A549 (cell line): ENCODE data around the gene ERMARD. TPM values are rescaled to one million over a fixed set of nuclear protein-coding genes. Genes with fewer than 3 reads are reported as not detected.
A peak's percentile ranks its signal among the peaks of the same experiment; 100 is the strongest.

Experiments used
- ATAC-seq, 2 experiments: fragments of 200-7000 bp in 1 of 2; fragments of >200 bp in 1 of 2; cut with Nextera tagmentation in 1 of 2; cut with Tn5 transposase in 1 of 2; 3 replicates each; pipeline versions ENCODE4 v1.8.0 to v1.9.1; 2018 to 2020; ENCODE audit warnings: mild to moderate bottlenecking in 1 of 2, moderate library complexity in 1 of 2
- CTCF ChIA-PET: fragments of 300-600 bp; sonication (Branson Sonifier 250); formaldehyde crosslinking; extraction: SDS; loops from one replicate; lab custom pipeline; 2021; ENCODE audit warnings: antibody characterized with exemption, inconsistent platforms; lab: Yijun Ruan, JAX
- POLR2A ChIA-PET: fragments of 350-600 bp; formaldehyde crosslinking; extraction: SDS; loops from one replicate; lab custom pipeline; 2021; ENCODE audit warnings: antibody characterized with exemption, inconsistent platforms; lab: Yijun Ruan, JAX
- DNase-seq, 2 experiments: peaks; one replicate each; pipeline versions ENCODE4 v3.0.0 to v3.0.0-alpha.2; 2011 to 2016; ENCODE audit warnings: low read depth in 1 of 2, low spot score in 1 of 2
- FAIRE-seq: peaks from 2 replicates; lab custom pipeline; 2011; peaks lifted over from hg19 to GRCh38; lab: Jason Lieb, UNC
- H3K27ac ChIP-seq, 2 experiments: fragments of >200 bp; sonication (Bioruptor Twin); formaldehyde crosslinking; 3 replicates each; pipeline ENCODE4 v1.5.1; 2016 to 2017
- H3K4me1 ChIP-seq: fragments of >200 bp; sonication (Bioruptor Twin); formaldehyde crosslinking; 3 replicates; pipeline ENCODE4 v1.6.1; 2016
- H3K4me2 ChIP-seq: fragments of >200 bp; sonication (Bioruptor Twin); formaldehyde crosslinking; 3 replicates; pipeline ENCODE4 v1.6.1; 2016
- H3K4me3 ChIP-seq: fragments of >200 bp; sonication (Bioruptor Twin); formaldehyde crosslinking; 3 replicates; pipeline ENCODE4 v1.5.1; 2016
- H3K9me3 ChIP-seq: fragments of >200 bp; sonication (Bioruptor Twin); formaldehyde crosslinking; 3 replicates; pipeline ENCODE4 v1.6.1; 2016
- CEBPB ChIP-seq, 2 experiments: fragments of >200 bp in 1 of 2; sonication (Bioruptor Twin) in 1 of 2; formaldehyde crosslinking in 1 of 2; IDR thresholded peaks; 2 replicates each; pipeline ENCODE4 v1.6.1; 2012 to 2016
- CHD4 ChIP-seq: fragments of 200-600 bp; sonication (generic); IDR thresholded peaks from 2 replicates; pipeline ENCODE4 v1.6.1; 2016; ENCODE audit warnings: antibody characterized with exemption, mild to moderate bottlenecking, borderline replicate concordance
- E2F6 ChIP-seq: IDR thresholded peaks from 2 replicates; pipeline ENCODE4 v1.6.1; 2012; ENCODE audit warnings: low read depth, borderline replicate concordance
- EHMT2 ChIP-seq: fragments of 200-600 bp; sonication (generic); IDR thresholded peaks from 2 replicates; pipeline ENCODE4 v1.6.1; 2016; ENCODE audit warnings: antibody characterized with exemption, low read depth, mild to moderate bottlenecking, moderate library complexity
- FOSB ChIP-seq: fragments of 250-450 bp; sonication (Bioruptor Pico); IDR thresholded peaks from 2 replicates; pipeline ENCODE4 v1.5.0; 2020; ENCODE audit warnings: mild to moderate bottlenecking, moderate library complexity
- GATA3 ChIP-seq: IDR thresholded peaks from 2 replicates; pipeline ENCODE4 v1.6.1; 2012; ENCODE audit warnings: borderline replicate concordance
- HES2 ChIP-seq: fragments of >200 bp; sonication (Bioruptor Twin); formaldehyde crosslinking; IDR thresholded peaks from 2 replicates; pipeline ENCODE4 v1.6.1; 2016
- HOXB13 ChIP-seq: fragments of 250-450 bp; sonication (Bioruptor Pico); IDR thresholded peaks from 2 replicates; pipeline ENCODE4 v1.5.0; 2020; ENCODE audit warnings: low read depth, mild to moderate bottlenecking, moderate library complexity
- JUNB ChIP-seq: fragments of >200 bp; sonication (Bioruptor Twin); formaldehyde crosslinking; IDR thresholded peaks from 2 replicates; pipeline ENCODE4 v1.6.1; 2016
- MAFK ChIP-seq: fragments of 450-650 bp; IDR thresholded peaks from 2 replicates; pipeline ENCODE4 v1.6.1; 2014; ENCODE audit not compliant: partially characterized antibody
- RCOR1 ChIP-seq: fragments of 150-350 bp; IDR thresholded peaks from 2 replicates; pipeline ENCODE4 v1.6.1; 2014; ENCODE audit warnings: antibody characterized with exemption, low read length, low read depth
- REST ChIP-seq: fragments of 200-600 bp; sonication (generic); IDR thresholded peaks from 2 replicates; pipeline ENCODE4 v1.6.1; 2016; ENCODE audit warnings: antibody characterized with exemption, mild to moderate bottlenecking, moderate library complexity
- USF2 ChIP-seq: fragments of 450-650 bp; IDR thresholded peaks from 2 replicates; pipeline ENCODE4 v1.6.1; 2014; ENCODE audit warnings: antibody characterized with exemption
- WGBS: methylation state at CpG from one replicate; pipeline ENCODE4 v1.1.6; 2017; ENCODE audit errors: missing lambda C conversion rate; 5-methylcytosine and 5-hydroxymethylcytosine counted together
- polyA plus RNA-seq, 4 experiments: library from polyadenylated mRNA; depleted of rRNA in 3 of 4; stranded (reverse); fragments of >200 nt; fragmentation: RNase III in 1 of 4; extraction: RNeasy Plus Mini Kit Qiagen cat#74134 plus additional on column Dnase treatment in 1 of 4; gene quantifications; 2 replicates in 3 of 4; 3 replicates in 1 of 4; pipeline ENCODE4 v1.2.3, GENCODE V29; 2011 to 2017

ERMARD gene
- polyA plus RNA-seq, 2 of the 4 experiments (the other 2 are of a cell fraction): 8.5 to 22.5 TPM

- ChIA-PET POLR2A (no interaction called here), CTCF (interaction anchor here (3.4 kb wide), 1 partner anchor 735 kb away, joined by 9 read pairs; no protein-coding TSS in a partner anchor)
- FAIRE-seq: no peak
- no peak overlapping the region for H3K4me3 ChIP-seq
- no peaks in the 10 kb centered on the region for H3K9me3 ChIP-seq
- WGBS: 44% methylated on average over 2 of the region's 2 CpGs
- no peak for TF ChIP-seq CEBPB (IDR thresholded peaks at IDR 0.05)
- no peak for TF ChIP-seq USF2
- TF ChIP-seq E2F6: no peak
- TF ChIP-seq FOSB (CRISPR knock-in tag): no peak
- TF ChIP-seq HOXB13 (CRISPR knock-in tag): no peak
- TF ChIP-seq GATA3: no peak
- TF ChIP-seq HES2: no peak
- TF ChIP-seq JUNB: no peak
- TF ChIP-seq REST: no peak
- no peak for TF ChIP-seq RCOR1
- no peak overlapping the region for H3K27ac ChIP-seq
- ATAC-seq: no peak
- no peak overlapping the region for H3K4me2 ChIP-seq
- no peak for DNase-seq
- H3K4me1 ChIP-seq: peaks cover 14% of the 10 kb centered on the region
Measured at GRCh38 chr6:169795196-169795595, 43.8 kb downstream of the ERMARD start.

- ATAC-seq: no peak
- H3K9me3 ChIP-seq: no peaks in the 10 kb centered on the region
- H3K27ac ChIP-seq: peak overlapping the region; percentile 80 to 89
- ChIA-PET POLR2A (no interaction called here), CTCF (interaction anchor here (1.2 to 2.5 kb wide), 3 partner anchors 8 to 731 kb away, joined by 3 to 8 read pairs (median 3); no protein-coding TSS in a partner anchor)
- no peak overlapping the region for H3K4me3 ChIP-seq
- H3K4me2 ChIP-seq: peak overlapping the region; percentile 82; the same call in 2 of the 3 replicates
- WGBS: 94% methylated on average over 10 of the region's 10 CpGs
- peaks cover 32% of the 10 kb centered on the region for H3K4me1 ChIP-seq
- TF ChIP-seq EHMT2: no peak
- TF ChIP-seq, all 56 proteins: peak for 0
- DNase-seq (no peak), FAIRE-seq (no peak)
Measured at GRCh38 chr6:169798764-169799473, 47.5 kb downstream of the ERMARD start.

GRCh38 chr6:169799474-169799926, 48.1 kb downstream of the ERMARD start:
- FAIRE-seq: no peak
- Histone ChIP-seq H3K27ac (peak overlapping the region; percentile 80 to 89), H3K4me3 (no peak overlapping the region), H3K4me2 (peak overlapping the region; percentile 82), H3K4me1 (peaks cover 32% of the 10 kb centered on the region), H3K9me3 (no peaks in the 10 kb centered on the region)
- peak; percentile 92 for TF ChIP-seq MAFK
- TF ChIP-seq CHD4: no peak
- ATAC-seq: no peak
- no peak for DNase-seq
- CTCF ChIA-PET: interaction anchor here (1.2 to 2.5 kb wide), 3 partner anchors 9 to 25 kb away, joined by 3 to 8 read pairs (median 3); no protein-coding TSS in a partner anchor
- WGBS: 78% methylated on average over 7 of the region's 7 CpGs
- POLR2A ChIA-PET: no interaction called here
